ENCODE data around the gene TUT4.

Gene TUT4

GRCh38 chr1:52569449-52570210 is 16.7 kb upstream of the TUT4 start:
- DNase-seq, result no peak

GRCh38 chr1:52567943-52568342 is 15.1 kb upstream of the TUT4 start:
- no peak for DNase-seq

- DNase-seq, result no peak
Observed at GRCh38 chr1:52562766-52563165, 9.9 kb upstream of the TUT4 start.

GRCh38 chr1:52559875-52560274 is 7.0 kb upstream of the TUT4 start:
- DNase-seq, result no peak

GRCh38 chr1:52558941-52559340 is 6.0 kb upstream of the TUT4 start:
- DNase-seq, result no peak

GRCh38 chr1:52556641-52557360 is 3.9 kb upstream of the TUT4 start:
- no peak for DNase-seq

- DNase-seq, result no peak
Observed at GRCh38 chr1:52554756-52555155, 1.9 kb upstream of the TUT4 start.

GRCh38 chr1:52554267-52554640 is 1.4 kb upstream of the TUT4 start:
- DNase-seq, result no peak

GRCh38 chr1:52553362-52554266 is 722 bp upstream of the TUT4 start:
- DNase-seq, result peak; percentile 79

- DNase-seq, result peak in 1 of 2 donors; percentile 41
Observed at GRCh38 chr1:52552236-52552504, 722 bp downstream of the TUT4 start.

- DNase-seq, result no peak
Observed at GRCh38 chr1:52551507-52552235, 1.2 kb downstream of the TUT4 start.

- no peak for DNase-seq
Observed at GRCh38 chr1:52550447-52550846, 2.4 kb downstream of the TUT4 start.

GRCh38 chr1:52549267-52549666 is 3.6 kb downstream of the TUT4 start:
- DNase-seq, result no peak

GRCh38 chr1:52546852-52547251 is 6.0 kb downstream of the TUT4 start:
- no peak for DNase-seq

- DNase-seq, result no peak
Observed at GRCh38 chr1:52544665-52545525, 8.0 kb downstream of the TUT4 start.

GRCh38 chr1:52542085-52542688 is 10.7 kb downstream of the TUT4 start:
- DNase-seq, result no peak

- no peak for DNase-seq
Observed at GRCh38 chr1:52534928-52535764, 17.7 kb downstream of the TUT4 start.

GRCh38 chr1:52533713-52534112 is 19.2 kb downstream of the TUT4 start:
- DNase-seq, result no peak

GRCh38 chr1:52532731-52533327 is 20.1 kb downstream of the TUT4 start:
- DNase-seq, result no peak

- DNase-seq, result no peak
Observed at GRCh38 chr1:52532247-52532646, 20.6 kb downstream of the TUT4 start.

Data from hippocampal formation (tissue), 2 donors.